Muscle of arm (tissue), 14 donors: ENCODE results near the gene SP2. TPM values are rescaled to one million over a fixed set of nuclear protein-coding genes. Genes with fewer than 3 reads are reported as not detected.

ENCODE experiments used
- DNase-seq: peaks from one replicate; pipeline ENCODE4 v3.0.0-alpha.2; 2013
- long read RNA-seq, 11 donors: transcript quantifications; one replicate each; lab custom pipeline, GENCODE V29; 2026
- polyA plus RNA-seq, 12 donors: library from polyadenylated mRNA; unstranded; fragments of 120-200 nt; gene quantifications; one replicate each; pipeline ENCODE4 v1.2.1, GENCODE V29; 2013; ENCODE audit not compliant: insufficient read length in 12 of 12

The SP2 gene
- 10 to 100 TPM in 11 of 12 donors, not detected in 1; 12.8 to 39.2 (median 15.4) TPM for polyA plus RNA-seq
- long read RNA-seq, donor 1, partial matches to known transcripts, result 22 of 26 reads
- long read RNA-seq, donor 1, other reads (novel, unspliced or antisense), result 0 of 26 reads
- long read RNA-seq, donor 2, partial matches to known transcripts, result 6 of 8 reads
- long read RNA-seq, donor 2, other reads (novel, unspliced or antisense), result 0 of 8 reads
- long read RNA-seq, donor 3, partial matches to known transcripts, result 0 of 2 reads
- long read RNA-seq, donor 3, other reads (novel, unspliced or antisense), result 0 of 2 reads
- long read RNA-seq, donor 4, partial matches to known transcripts, result 8 of 10 reads
- long read RNA-seq, donor 4, other reads (novel, unspliced or antisense), result 0 of 10 reads
- long read RNA-seq, donor 5, partial matches to known transcripts, result 0 of 4 reads
- long read RNA-seq, donor 5, other reads (novel, unspliced or antisense), result 0 of 4 reads
- long read RNA-seq, donor 6, partial matches to known transcripts, result 7 of 8 reads
- long read RNA-seq, donor 6, other reads (novel, unspliced or antisense), result 0 of 8 reads
- long read RNA-seq, donor 7, partial matches to known transcripts, result 0 of 2 reads
- long read RNA-seq, donor 7, other reads (novel, unspliced or antisense), result 0 of 2 reads
- long read RNA-seq, donor 8, partial matches to known transcripts, result 13 of 48 reads
- long read RNA-seq, donor 8, other reads (novel, unspliced or antisense), result 33 of 48 reads
- long read RNA-seq, donor 9, result 0 reads
- long read RNA-seq, donor 10, partial matches to known transcripts, result 6 of 51 reads
- long read RNA-seq, donor 10, other reads (novel, unspliced or antisense), result 41 of 51 reads
- long read RNA-seq, donor 11, partial matches to known transcripts, result 0 of 4 reads
- long read RNA-seq, donor 11, other reads (novel, unspliced or antisense), result 0 of 4 reads

GRCh38 chr17:47895856-47896671 lies at the start of gene SP2:
Gene SP2, plus strand, starts transcription at chr17:47896236. Its CDS starts 51 bp downstream, at chr17:47896287.
- peak; percentile 100 for DNase-seq

- DNase-seq, result no peak
Observed at GRCh38 chr17:47846716-47847340, 49.2 kb upstream of the SP2 start.

- DNase-seq, result no peak
Observed at GRCh38 chr17:47847341-47848197, 48.5 kb upstream of the SP2 start.

- no peak for DNase-seq
Observed at GRCh38 chr17:47848198-47848513, 47.9 kb upstream of the SP2 start.

- DNase-seq, result no peak
Observed at GRCh38 chr17:47850373-47850691, 45.7 kb upstream of the SP2 start.

GRCh38 chr17:47850692-47851573 lies 45.1 kb upstream of the SP2 start, which contains the start of gene SP6:
Gene SP6, minus strand, starts transcription at chr17:47851163. Its CDS starts 2,734 bp downstream, at chr17:47848429.
- no peak for DNase-seq

GRCh38 chr17:47851764-47852112 lies 44.3 kb upstream of the SP2 start:
- DNase-seq, result no peak

- no peak for DNase-seq
Observed at GRCh38 chr17:47852113-47852949, 43.7 kb upstream of the SP2 start.

GRCh38 chr17:47853616-47854015 lies 42.4 kb upstream of the SP2 start:
- no peak for DNase-seq

GRCh38 chr17:47855737-47856136 lies 40.3 kb upstream of the SP2 start:
- DNase-seq, result no peak

GRCh38 chr17:47856830-47857229 lies 39.2 kb upstream of the SP2 start:
- no peak for DNase-seq

GRCh38 chr17:47857551-47858455 lies 38.2 kb upstream of the SP2 start:
- no peak for DNase-seq

GRCh38 chr17:47860386-47860785 lies 35.6 kb upstream of the SP2 start:
- DNase-seq, result no peak

GRCh38 chr17:47862621-47863440 lies 33.2 kb upstream of the SP2 start:
- no peak for DNase-seq

- no peak for DNase-seq
Observed at GRCh38 chr17:47864791-47865216, 31.2 kb upstream of the SP2 start.

- DNase-seq, result no peak
Observed at GRCh38 chr17:47866941-47867340, 29.1 kb upstream of the SP2 start.
